HepG2 (cell line): ENCODE measurements around the gene MRFAP1. TPM values are rescaled to one million over a fixed set of nuclear protein-coding genes. Genes with fewer than 3 reads are reported as not detected.
A peak's percentile ranks its signal among the peaks of the same experiment; 100 is the strongest.

Experiments
- ARID4A ChIP-seq: sonication (generic); formaldehyde crosslinking; IDR thresholded peaks from 2 replicates; pipeline ENCODE4 v1.5.0; 2020; ENCODE audit warnings: mild to moderate bottlenecking, missing genetic modification reagents, borderline replicate concordance
- EHMT2 ChIP-seq: fragments of 200-600 bp; sonication (generic); IDR thresholded peaks from 2 replicates; pipeline ENCODE4 v1.7.0; 2017; ENCODE audit warnings: antibody characterized with exemption, low read depth, low read length, borderline replicate concordance
- GATAD2A ChIP-seq: IDR thresholded peaks from 2 replicates; pipeline ENCODE4 v1.6.1; 2016
- KLF12 ChIP-seq: sonication (generic); formaldehyde crosslinking; IDR thresholded peaks from 2 replicates; pipeline ENCODE4 v1.4.0; 2020; ENCODE audit warnings: missing genetic modification reagents, borderline replicate concordance
- LCORL ChIP-seq, 2 experiments: fragments of 450-650 bp in 1 of 2; sonication (generic) in 1 of 2; formaldehyde crosslinking in 1 of 2; IDR thresholded peaks; 2 replicates each; pipeline versions ENCODE4 v1.5.0 to v1.6.1; 2017 to 2020; ENCODE audit warnings: antibody characterized with exemption in 1 of 2, missing genetic modification reagents in 1 of 2
- MTF2 ChIP-seq: sonication (generic); formaldehyde crosslinking; IDR thresholded peaks from 2 replicates; pipeline ENCODE4 v1.5.0; 2020; ENCODE audit warnings: missing genetic modification reagents, borderline replicate concordance
- MXD1 ChIP-seq: sonication (generic); formaldehyde crosslinking; IDR thresholded peaks from 2 replicates; pipeline ENCODE4 v1.4.0; 2020; ENCODE audit warnings: mild to moderate bottlenecking, missing genetic modification reagents
- NKX3-1 ChIP-seq: sonication (generic); formaldehyde crosslinking; IDR thresholded peaks from 2 replicates; pipeline ENCODE4 v1.5.0; 2020; ENCODE audit warnings: missing genetic modification reagents
- TCF7L2 ChIP-seq: IDR thresholded peaks from 2 replicates; pipeline ENCODE4 v1.6.1; 2011; ENCODE audit warnings: mild to moderate bottlenecking, low read depth, low read length, moderate library complexity
- YEATS4 ChIP-seq: sonication (generic); formaldehyde crosslinking; IDR thresholded peaks from 2 replicates; pipeline ENCODE4 v1.4.0; 2020; ENCODE audit warnings: missing genetic modification reagents, borderline replicate concordance
- ZBTB10 ChIP-seq: sonication (generic); formaldehyde crosslinking; IDR thresholded peaks from 2 replicates; pipeline ENCODE4 v1.4.0; 2020; ENCODE audit warnings: missing genetic modification reagents, borderline replicate concordance
- ZBTB7A ChIP-seq: sonication (generic); formaldehyde crosslinking; IDR thresholded peaks from 2 replicates; pipeline ENCODE4 v1.8.0; 2022; ENCODE audit warnings: mild to moderate bottlenecking, missing genetic modification reagents
- ZNF205 ChIP-seq: IDR thresholded peaks from 2 replicates; pipeline ENCODE4 v1.6.1; 2018; ENCODE audit warnings: missing biosample characterization, missing genetic modification reagents
- ZNF235 ChIP-seq: sonication (generic); formaldehyde crosslinking; IDR thresholded peaks from 2 replicates; pipeline ENCODE4 v1.8.1; 2023; ENCODE audit warnings: mild to moderate bottlenecking, missing genetic modification reagents, borderline replicate concordance
- ZNF354B ChIP-seq: sonication (generic); formaldehyde crosslinking; IDR thresholded peaks from 2 replicates; pipeline ENCODE4 v1.8.0; 2022; ENCODE audit warnings: mild to moderate bottlenecking, missing genetic modification reagents
- ZNF382 ChIP-seq: sonication (generic); formaldehyde crosslinking; IDR thresholded peaks from 2 replicates; pipeline ENCODE4 v1.5.0; 2020; ENCODE audit warnings: missing genetic modification reagents, mild to moderate bottlenecking, borderline replicate concordance
- ZNF496 ChIP-seq: sonication (generic); formaldehyde crosslinking; IDR thresholded peaks from 2 replicates; pipeline ENCODE4 v1.8.1; 2023; ENCODE audit warnings: mild to moderate bottlenecking, moderate library complexity, missing genetic modification reagents; ENCODE audit not compliant: insufficient replicate concordance
- ZNF768 ChIP-seq: sonication (generic); formaldehyde crosslinking; IDR thresholded peaks from 2 replicates; pipeline ENCODE4 v1.4.0; 2020; ENCODE audit warnings: missing genetic modification reagents
- ZNF790 ChIP-seq: sonication (generic); formaldehyde crosslinking; IDR thresholded peaks from 2 replicates; pipeline ENCODE4 v1.8.0; 2022; ENCODE audit warnings: missing genetic modification reagents, mild to moderate bottlenecking, borderline replicate concordance
- ZSCAN12 ChIP-seq: sonication (generic); formaldehyde crosslinking; IDR thresholded peaks from 2 replicates; pipeline ENCODE4 v1.9.0; 2021; ENCODE audit warnings: mild to moderate bottlenecking, missing genetic modification reagents
- polyA plus RNA-seq, 8 experiments: library from polyadenylated mRNA; depleted of rRNA in 3 of 8; stranded (reverse) in 7 of 8; unstranded in 1 of 8; fragments of >200 nt; fragmentation: Illumina TruSeq in 4 of 8; extraction: Trizol in 4 of 8; gene quantifications; 2 replicates each; pipeline versions ENCODE4 v1.2.1 to v1.2.3, GENCODE V29; 2011 to 2016; ENCODE audit warnings: low read depth in 4 of 8, missing spikeins in 1 of 8, mixed read lengths in 1 of 8; ENCODE audit not compliant: insufficient read depth in 1 of 8
- total RNA-seq, 5 experiments: library from RNA; depleted of rRNA; stranded (reverse); fragments of >200 nt; fragmentation: Illumina TruSeq; extraction: Trizol; gene quantifications; 2 replicates each; pipeline ENCODE4 v1.2.3, GENCODE V29; 2016; ENCODE audit warnings: low read depth in 1 of 5
- TF ChIP-seq, protein P1 (sequence below): sonication (generic); formaldehyde crosslinking; IDR thresholded peaks from 2 replicates; pipeline ENCODE4 v1.4.0; 2020; ENCODE audit warnings: mild to moderate bottlenecking, low read depth, missing genetic modification reagents

The MRFAP1 gene
- total and polyA plus RNA-seq, 2 of the 13 experiments (the other 11 are each of a cell fraction or from before 2014, with no cell fraction given): 112 to 158 TPM

- TF ChIP-seq ZBTB10 (CRISPR knock-in tag) (no peak), ZNF768 (CRISPR knock-in tag) (no peak), YEATS4 (CRISPR knock-in tag) (no peak), NKX3-1 (CRISPR knock-in tag) (peak; percentile 28; the same call in 1 of the 2 replicates), TCF7L2 (no peak), ZNF790 (no peak), ZNF205 (no peak), KLF12 (CRISPR knock-in tag) (no peak), MTF2 (CRISPR knock-in tag) (0 out of 2 replicates have a peak, but pooled peaks have one; percentile 56), ARID4A (CRISPR knock-in tag) (peak; percentile 39), ZNF496 (no peak), ZNF235 (CRISPR knock-in tag) (no peak), ZNF382 (CRISPR knock-in tag) (no peak), MXD1 (0 out of 2 replicates have a peak, but pooled peaks have one; percentile 61), GATAD2A (CRISPR knock-in tag) (0 out of 2 replicates have a peak, but pooled peaks have one; percentile 19), ZBTB7A (no peak), ZSCAN12 (no peak), LCORL (IDR thresholded peaks at IDR 0.05) (no peak), LCORL (CRISPR knock-in tag; IDR thresholded peaks at IDR 0.05) (peak; percentile 60; the same call in 1 of the 2 replicates), ZNF354B (CRISPR knock-in tag) (no peak), EHMT2 (no peak)
- TF ChIP-seq, protein P1, sequence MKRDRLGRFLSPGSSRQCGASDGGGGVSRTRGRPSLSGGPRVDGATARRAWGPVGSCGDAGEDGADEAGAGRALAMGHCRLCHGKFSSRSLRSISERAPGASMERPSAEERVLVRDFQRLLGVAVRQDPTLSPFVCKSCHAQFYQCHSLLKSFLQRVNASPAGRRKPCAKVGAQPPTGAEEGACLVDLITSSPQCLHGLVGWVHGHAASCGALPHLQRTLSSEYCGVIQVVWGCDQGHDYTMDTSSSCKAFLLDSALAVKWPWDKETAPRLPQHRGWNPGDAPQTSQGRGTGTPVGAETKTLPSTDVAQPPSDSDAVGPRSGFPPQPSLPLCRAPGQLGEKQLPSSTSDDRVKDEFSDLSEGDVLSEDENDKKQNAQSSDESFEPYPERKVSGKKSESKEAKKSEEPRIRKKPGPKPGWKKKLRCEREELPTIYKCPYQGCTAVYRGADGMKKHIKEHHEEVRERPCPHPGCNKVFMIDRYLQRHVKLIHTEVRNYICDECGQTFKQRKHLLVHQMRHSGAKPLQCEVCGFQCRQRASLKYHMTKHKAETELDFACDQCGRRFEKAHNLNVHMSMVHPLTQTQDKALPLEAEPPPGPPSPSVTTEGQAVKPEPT (CRISPR knock-in tag): no peak
Observed at GRCh38 chr4:6674500-6675149, 34.1 kb downstream of the MRFAP1 start (continued).
